Endodermal cell (in vitro differentiated cells): ENCODE data around the gene WASHC3. TPM values are rescaled to one million over a fixed set of nuclear protein-coding genes. Genes with fewer than 3 reads are reported as not detected.

ENCODE experiments used
- DNase-seq: peaks from one replicate; pipeline ENCODE4 v3.0.0-alpha.2; 2017
- H3K27ac ChIP-seq: 2 replicates; pipeline ENCODE4 v1.5.1; 2013; ENCODE audit warnings: mild to moderate bottlenecking, low read depth, low read length, moderate library complexity
- H3K27me3 ChIP-seq: 2 replicates; pipeline ENCODE4 v1.6.1; 2013; ENCODE audit warnings: mild to moderate bottlenecking, low read length, moderate library complexity; ENCODE audit not compliant: insufficient read depth, control insufficient read depth, poor library complexity, severe bottlenecking
- H3K36me3 ChIP-seq: 2 replicates; pipeline ENCODE4 v1.7.0; 2013; ENCODE audit warnings: mild to moderate bottlenecking, low read length, moderate library complexity; ENCODE audit not compliant: control insufficient read depth, insufficient read depth
- H3K4me1 ChIP-seq: one replicate; pipeline ENCODE4 v1.7.0; 2013; ENCODE audit warnings: low read length; ENCODE audit not compliant: control insufficient read depth, insufficient read depth
- H3K4me3 ChIP-seq: 2 replicates; pipeline ENCODE4 v1.5.1; 2013; ENCODE audit warnings: mild to moderate bottlenecking, low read length, moderate library complexity
- H3K9ac ChIP-seq: 2 replicates; pipeline ENCODE4 v1.6.1; 2013; ENCODE audit warnings: mild to moderate bottlenecking, low read length, moderate library complexity; ENCODE audit not compliant: poor library complexity, severe bottlenecking; ENCODE audit errors: extremely low read depth
- H3K9me3 ChIP-seq: 2 replicates; pipeline ENCODE4 v1.6.1; 2013; ENCODE audit warnings: mild to moderate bottlenecking, low read length, moderate library complexity; ENCODE audit not compliant: control insufficient read depth
- H3K27ac Mint-ChIP-seq: 2 replicates; pipeline ENCODE4 v1.8.0; 2020; ENCODE audit warnings: mixed read lengths
- H3K27me3 Mint-ChIP-seq: 2 replicates; pipeline ENCODE4 v1.8.0; 2021; ENCODE audit warnings: mild to moderate bottlenecking, mixed read lengths; ENCODE audit not compliant: insufficient read depth
- H3K36me3 Mint-ChIP-seq: 2 replicates; pipeline ENCODE4 v1.8.0; 2020; ENCODE audit warnings: low read depth, mixed read lengths
- H3K4me1 Mint-ChIP-seq: 2 replicates; pipeline ENCODE4 v1.8.0; 2020; ENCODE audit warnings: mixed read lengths
- H3K4me3 Mint-ChIP-seq: 2 replicates; pipeline ENCODE4 v1.8.0; 2020; ENCODE audit warnings: mild to moderate bottlenecking, moderate library complexity, mixed read lengths
- H3K9me3 Mint-ChIP-seq: 2 replicates; pipeline ENCODE4 v1.8.0; 2020; ENCODE audit warnings: mild to moderate bottlenecking, mixed read lengths
- CTCF ChIP-seq: fragments of 200-600 bp; sonication (generic); conservative IDR thresholded peaks from 2 replicates; pipeline ENCODE4 v1.5.0; 2021; ENCODE audit warnings: antibody characterized with exemption, mild to moderate bottlenecking
- WGBS, 2 experiments: methylation state at CpG; one replicate each; pipeline versions ENCODE4 v1.1.5 to v1.1.7; 2013; ENCODE audit warnings: missing lambda C conversion rate in 2 of 2, mixed read lengths in 1 of 2; ENCODE audit not compliant: insufficient coverage in 1 of 2, insufficient read length in 1 of 2; 5-methylcytosine and 5-hydroxymethylcytosine counted together
- total RNA-seq, 2 donors: library from RNA; stranded (reverse); fragmentation: NEBNext Ultra II Directional in 1 of 2; extraction: Animal tissue kit (Norgen Biotek cat#: 25700) in 1 of 2; gene quantifications; 2 replicates in 1 of 2; 3 replicates in 1 of 2; pipeline ENCODE4 v1.2.1, GENCODE V29; 2021

Gene WASHC3
- total RNA-seq, 2 donors from 2014 or later: 18.4 to 18.8 TPM

GRCh38 chr12:102008615-102009126, 53.1 kb downstream of the WASHC3 start:
- Mint-ChIP-seq H3K4me3 (no peak overlapping the region), H3K27ac (no peak overlapping the region), H3K36me3 (no peaks in the 10 kb centered on the region), H3K4me1 (peaks cover 22% of the 10 kb centered on the region), H3K27me3 (no peaks in the 10 kb centered on the region), H3K9me3 (no peaks in the 10 kb centered on the region)
- H3K4me1 ChIP-seq: peaks cover 12% of the 10 kb centered on the region
- no peak for DNase-seq
- no peak overlapping the region for H3K9ac ChIP-seq
- no peaks in the 10 kb centered on the region for H3K36me3 ChIP-seq
- WGBS, 2 experiments: 94% methylated on average over 1 of the region's 1 CpG; no CpG with 5 or more reads in 1 of the 2 experiments
- H3K27ac ChIP-seq: no peak overlapping the region
- H3K4me3 ChIP-seq: no peak overlapping the region
- no peaks in the 10 kb centered on the region for H3K27me3 ChIP-seq
- no peak for TF ChIP-seq CTCF
- no peaks in the 10 kb centered on the region for H3K9me3 ChIP-seq

- H3K27me3 Mint-ChIP-seq: no peaks in the 10 kb centered on the region
- Histone ChIP-seq H3K9ac (no peak overlapping the region), H3K36me3 (no peaks in the 10 kb centered on the region), H3K27me3 (no peaks in the 10 kb centered on the region), H3K9me3 (no peaks in the 10 kb centered on the region), H3K27ac (no peak overlapping the region), H3K4me3 (no peak overlapping the region), H3K4me1 (peaks cover 16% of the 10 kb centered on the region)
- peaks cover 22% of the 10 kb centered on the region for H3K4me1 Mint-ChIP-seq
- H3K9me3 Mint-ChIP-seq: no peaks in the 10 kb centered on the region
- TF ChIP-seq CTCF: no peak
- WGBS, 2 experiments: 60 to 64% methylated on average over 4 to 5 of the region's 5 CpGs
- no peaks in the 10 kb centered on the region for H3K36me3 Mint-ChIP-seq
- peak; percentile 76 for DNase-seq
- no peak overlapping the region for H3K4me3 Mint-ChIP-seq
- peak overlapping the region; percentile 5 for H3K27ac Mint-ChIP-seq
Measured at GRCh38 chr12:102005256-102005655, 56.5 kb downstream of the WASHC3 start.

- no peak overlapping the region for H3K9ac ChIP-seq
- no peaks in the 10 kb centered on the region for H3K4me1 ChIP-seq
- Mint-ChIP-seq H3K4me1 (peaks cover 10% of the 10 kb centered on the region), H3K27ac (no peak overlapping the region), H3K9me3 (no peaks in the 10 kb centered on the region), H3K27me3 (no peaks in the 10 kb centered on the region), H3K36me3 (no peaks in the 10 kb centered on the region), H3K4me3 (no peak overlapping the region)
- no peaks in the 10 kb centered on the region for H3K27me3 ChIP-seq
- H3K4me3 ChIP-seq: no peak overlapping the region
- DNase-seq: no peak
- H3K36me3 ChIP-seq: no peaks in the 10 kb centered on the region
- 82 to 88% methylated on average over 4 to 5 of the region's 5 CpGs for WGBS, 2 experiments
- H3K27ac ChIP-seq: no peak overlapping the region
- no peaks in the 10 kb centered on the region for H3K9me3 ChIP-seq
- TF ChIP-seq CTCF: no peak
Measured at GRCh38 chr12:101997102-101997501, 64.7 kb downstream of the WASHC3 start.
